Neural progenitor cell (in vitro differentiated cells): ENCODE data around the gene CUL7.

Experiments
- EZH2phosphoT487 ChIP-seq: fragments of 200-600 bp; sonication (generic); IDR thresholded peaks from 2 replicates; pipeline ENCODE4 v1.6.1; 2017; ENCODE audit warnings: antibody characterized with exemption
- TF ChIP-seq, protein P1 (sequence below): fragments of 200-600 bp; sonication (generic); IDR thresholded peaks from 2 replicates; pipeline ENCODE4 v1.5.1; 2017; ENCODE audit warnings: antibody characterized with exemption, mild to moderate bottlenecking

DNA sequence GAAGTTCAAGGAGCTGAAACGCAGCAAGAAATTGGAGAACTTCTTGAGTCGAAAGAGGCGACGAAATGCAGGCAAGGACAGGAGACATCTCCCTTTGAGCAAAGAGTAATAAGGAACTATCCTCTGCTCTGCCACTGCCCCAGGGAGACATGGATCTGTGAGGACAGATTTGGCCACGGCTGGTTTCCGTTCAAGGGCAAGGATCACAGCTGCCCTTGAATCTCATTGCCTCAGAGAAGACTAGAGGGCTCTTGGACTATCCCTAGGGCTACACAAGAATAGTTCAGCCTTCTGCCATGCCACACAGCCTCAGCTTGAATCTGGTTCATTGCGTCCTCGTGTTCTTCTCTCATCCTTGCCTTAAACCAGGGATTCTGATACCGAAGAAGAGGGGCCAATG lies 24.5 kb downstream of the CUL7 start:
- no peak for TF ChIP-seq EZH2phosphoT487
- TF ChIP-seq, protein P1, sequence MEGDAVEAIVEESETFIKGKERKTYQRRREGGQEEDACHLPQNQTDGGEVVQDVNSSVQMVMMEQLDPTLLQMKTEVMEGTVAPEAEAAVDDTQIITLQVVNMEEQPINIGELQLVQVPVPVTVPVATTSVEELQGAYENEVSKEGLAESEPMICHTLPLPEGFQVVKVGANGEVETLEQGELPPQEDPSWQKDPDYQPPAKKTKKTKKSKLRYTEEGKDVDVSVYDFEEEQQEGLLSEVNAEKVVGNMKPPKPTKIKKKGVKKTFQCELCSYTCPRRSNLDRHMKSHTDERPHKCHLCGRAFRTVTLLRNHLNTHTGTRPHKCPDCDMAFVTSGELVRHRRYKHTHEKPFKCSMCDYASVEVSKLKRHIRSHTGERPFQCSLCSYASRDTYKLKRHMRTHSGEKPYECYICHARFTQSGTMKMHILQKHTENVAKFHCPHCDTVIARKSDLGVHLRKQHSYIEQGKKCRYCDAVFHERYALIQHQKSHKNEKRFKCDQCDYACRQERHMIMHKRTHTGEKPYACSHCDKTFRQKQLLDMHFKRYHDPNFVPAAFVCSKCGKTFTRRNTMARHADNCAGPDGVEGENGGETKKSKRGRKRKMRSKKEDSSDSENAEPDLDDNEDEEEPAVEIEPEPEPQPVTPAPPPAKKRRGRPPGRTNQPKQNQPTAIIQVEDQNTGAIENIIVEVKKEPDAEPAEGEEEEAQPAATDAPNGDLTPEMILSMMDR = no peak
